HepG2 (cell line): ENCODE data around the gene SCRN3. TPM values are rescaled to one million over a fixed set of nuclear protein-coding genes. Genes with fewer than 3 reads are reported as not detected.
A peak's percentile ranks its signal among the peaks of the same experiment; 100 is the strongest.

Experiments
- ATAC-seq: fragments of 200-7000 bp; cut with Tn5 transposase; 3 replicates; pipeline ENCODE4 v1.9.1; 2020; ENCODE audit warnings: mild to moderate bottlenecking, moderate library complexity
- BruUV-seq: library from RNA; stranded (reverse); fragments of 400-500 nt; replicated peaks from 2 replicates; lab custom pipeline; 2021; lab: Mats Ljungman, UMichigan
- CTCF ChIA-PET: fragments of 300-600 bp; formaldehyde crosslinking; extraction: SDS; loops from one replicate; lab custom pipeline; 2021; ENCODE audit warnings: low total read pairs, inconsistent platforms, low intra/inter-chr PET ratio; lab: Yijun Ruan, JAX
- POLR2A ChIA-PET: fragments of 350-600 bp; sonication (Branson Sonifier 250); formaldehyde crosslinking; loops from one replicate; lab custom pipeline; 2020; ENCODE audit warnings: antibody characterized with exemption, inconsistent platforms; lab: Yijun Ruan, JAX
- DNase-seq: peaks from one replicate; pipeline ENCODE4 v3.0.0-alpha.2; 2015; ENCODE audit warnings: low spot score
- FAIRE-seq: peaks from 3 replicates; lab custom pipeline; 2011; peaks lifted over from hg19 to GRCh38; lab: Jason Lieb, UNC
- H2AFZ ChIP-seq: one replicate; pipeline ENCODE4 v1.6.1; 2011; ENCODE audit warnings: low read length, inconsistent platforms
- H3K27ac ChIP-seq: fragments of 300-600 bp; 3 replicates; pipeline ENCODE4 v1.8.0; 2011; ENCODE audit warnings: mixed run types, mild to moderate bottlenecking, mixed read lengths, low read length, inconsistent platforms; ENCODE audit not compliant: insufficient read depth; ENCODE audit errors: extremely low read length
- H3K27me3 ChIP-seq, 2 experiments: fragments of 200-600 bp in 1 of 2; 2 replicates in 1 of 2; 3 replicates in 1 of 2; pipeline versions ENCODE4 v1.6.0 to v1.8.0; 2011; ENCODE audit warnings: low read length in 2 of 2, mild to moderate bottlenecking in 2 of 2, moderate library complexity in 2 of 2, inconsistent platforms in 1 of 2; ENCODE audit not compliant: insufficient read depth in 2 of 2, control insufficient read depth in 1 of 2
- H3K36me3 ChIP-seq, 2 experiments: fragments of 200-600 bp in 1 of 2; replicated peaks in 1 of 2; 2 replicates in 1 of 2; 3 replicates in 1 of 2; pipeline versions ENCODE4 v1.5.1 to v1.8.0; 2011; ENCODE audit warnings: low read length in 2 of 2, inconsistent platforms in 1 of 2; ENCODE audit not compliant: insufficient read depth in 2 of 2, control insufficient read depth in 1 of 2
- H3K4me1 ChIP-seq: 2 replicates; pipeline ENCODE4 v1.5.1; 2012; ENCODE audit warnings: low read length, inconsistent platforms; ENCODE audit not compliant: insufficient read depth
- H3K4me2 ChIP-seq: 2 replicates; pipeline ENCODE4 v1.6.0; 2011; ENCODE audit warnings: low read depth, low read length, inconsistent platforms
- H3K4me3 ChIP-seq, 3 experiments: fragments of 200-600 bp in 1 of 3; sonication (generic), shearing (Covaris generic) in 1 of 3; replicated peaks in 1 of 3; 2 replicates each; pipeline ENCODE4 v1.5.1; 2011 to 2016; ENCODE audit warnings: low read length in 3 of 3, inconsistent platforms in 2 of 3, low read depth in 2 of 3, mild to moderate bottlenecking in 2 of 3, control low read depth in 1 of 3, mixed read lengths in 1 of 3; ENCODE audit not compliant: insufficient read depth in 1 of 3
- H3K79me2 ChIP-seq: one replicate; pipeline ENCODE4 v1.6.1; 2011; ENCODE audit warnings: low read length, inconsistent platforms; ENCODE audit not compliant: insufficient read depth
- H3K9ac ChIP-seq: 2 replicates; pipeline ENCODE4 v1.6.0; 2011; ENCODE audit warnings: mild to moderate bottlenecking, low read depth, low read length, inconsistent platforms; ENCODE audit not compliant: insufficient read depth
- H3K9me3 ChIP-seq: 2 replicates; pipeline ENCODE4 v1.5.1; 2012; ENCODE audit warnings: mild to moderate bottlenecking, low read length
- H4K20me1 ChIP-seq: 2 replicates; pipeline ENCODE4 v1.6.0; 2011; ENCODE audit warnings: inconsistent platforms, mild to moderate bottlenecking, low read length, moderate library complexity; ENCODE audit not compliant: insufficient read depth
- RORA ChIP-seq: sonication (generic); formaldehyde crosslinking; IDR thresholded peaks from 2 replicates; pipeline ENCODE4 v1.5.0; 2020; ENCODE audit warnings: mild to moderate bottlenecking, missing genetic modification reagents, moderate library complexity
- STAG1 ChIP-seq: sonication (generic); formaldehyde crosslinking; IDR thresholded peaks from 2 replicates; pipeline ENCODE4 v1.4.0; 2020; ENCODE audit warnings: missing genetic modification reagents
- ZNF234 ChIP-seq: sonication (generic); formaldehyde crosslinking; conservative IDR thresholded peaks from 2 replicates; pipeline ENCODE4 v1.5.1; 2020; ENCODE audit warnings: mild to moderate bottlenecking, missing genetic modification reagents
- ZNF713 ChIP-seq: sonication (generic); formaldehyde crosslinking; IDR thresholded peaks from 2 replicates; pipeline ENCODE4 v1.4.0; 2020; ENCODE audit warnings: mild to moderate bottlenecking, missing genetic modification reagents
- ZSCAN30 ChIP-seq: sonication (generic); formaldehyde crosslinking; IDR thresholded peaks from 2 replicates; pipeline ENCODE4 v1.5.0; 2020; ENCODE audit warnings: mild to moderate bottlenecking, missing genetic modification reagents
- WGBS: methylation state at CpG from one replicate; pipeline ENCODE4 v1.1.6; 2017; ENCODE audit warnings: low lambda C conversion rate; 5-methylcytosine and 5-hydroxymethylcytosine counted together
- in situ Hi-C: cut with HindIII; loops from 2 replicates; pipeline ENCODE4 v1.10.0; 2017; ENCODE audit warnings: low pct_unique_long_range_greater_than_20kb; ENCODE audit not compliant: extremely low pct_ligation_motif_present
- intact Hi-C: fragments of 100-400 bp; cut with micrococcal nuclease; formaldehyde crosslinking; loops from one replicate; pipeline ENCODE4 v1.10.0; 2022; ENCODE audit not compliant: unreplicated experiment
- polyA plus RNA-seq, 8 experiments: library from polyadenylated mRNA; depleted of rRNA in 3 of 8; stranded (reverse) in 7 of 8; unstranded in 1 of 8; fragments of >200 nt; fragmentation: Illumina TruSeq in 4 of 8; extraction: Trizol in 4 of 8; gene quantifications; 2 replicates each; pipeline versions ENCODE4 v1.2.1 to v1.2.3, GENCODE V29; 2011 to 2016; ENCODE audit warnings: low read depth in 4 of 8, missing spikeins in 1 of 8, mixed read lengths in 1 of 8; ENCODE audit not compliant: insufficient read depth in 1 of 8
- total RNA-seq, 5 experiments: library from RNA; depleted of rRNA; stranded (reverse); fragments of >200 nt; fragmentation: Illumina TruSeq; extraction: Trizol; gene quantifications; 2 replicates each; pipeline ENCODE4 v1.2.3, GENCODE V29; 2016; ENCODE audit warnings: low read depth in 1 of 5
- TF ChIP-seq, protein P1 (sequence below): sonication (generic); formaldehyde crosslinking; IDR thresholded peaks from 2 replicates; pipeline ENCODE4 v1.4.0; 2020; ENCODE audit warnings: low read depth, mild to moderate bottlenecking, missing genetic modification reagents
- TF ChIP-seq, protein P2 (sequence below): sonication (generic); formaldehyde crosslinking; IDR thresholded peaks from 2 replicates; pipeline ENCODE4 v1.5.1; 2020; ENCODE audit warnings: mild to moderate bottlenecking, moderate library complexity, missing genetic modification reagents
- TF ChIP-seq, protein P3 (sequence below): sonication (generic); formaldehyde crosslinking; IDR thresholded peaks from 2 replicates; pipeline ENCODE4 v1.5.0; 2020; ENCODE audit warnings: mild to moderate bottlenecking, missing genetic modification reagents, moderate library complexity

SCRN3 gene
- total and polyA plus RNA-seq, 2 of the 13 experiments (the other 11 are each of a cell fraction or from before 2014, with no cell fraction given), result 6.6 to 11.3 TPM

DNA sequence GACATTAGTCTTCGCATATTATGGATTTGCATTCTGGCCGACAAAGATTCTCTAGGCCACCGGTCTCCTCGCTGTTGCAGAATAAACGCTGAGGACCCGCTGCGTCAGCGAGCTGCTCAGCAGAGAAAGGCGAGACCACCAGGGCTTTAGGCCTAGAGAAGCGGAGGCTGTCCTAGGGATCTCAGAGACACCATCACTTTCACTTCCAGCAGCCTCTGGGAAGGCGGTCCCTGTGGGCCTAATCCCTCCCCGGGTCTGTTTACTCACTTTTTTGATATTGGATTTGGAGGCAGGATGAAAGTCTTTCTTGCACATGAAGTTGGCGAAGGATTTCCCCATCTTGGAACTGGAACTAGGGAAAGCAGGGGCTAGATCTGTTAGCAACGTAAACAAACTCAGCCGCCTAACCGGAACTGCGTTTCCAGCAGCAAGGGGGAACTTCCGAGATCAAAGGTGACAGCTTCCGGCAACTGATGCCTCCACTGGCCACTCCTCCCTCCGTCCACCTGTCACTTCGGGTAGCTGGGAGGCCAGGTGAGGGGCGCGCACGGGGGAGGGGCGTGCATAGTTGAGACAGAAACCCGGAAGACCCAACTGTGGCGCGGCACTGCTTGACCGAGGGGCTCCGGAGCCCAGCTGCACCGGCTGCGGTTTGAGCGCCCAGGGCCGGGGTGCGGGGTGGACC lies at the start of gene SCRN3 (continued):
- TF ChIP-seq, protein P1, sequence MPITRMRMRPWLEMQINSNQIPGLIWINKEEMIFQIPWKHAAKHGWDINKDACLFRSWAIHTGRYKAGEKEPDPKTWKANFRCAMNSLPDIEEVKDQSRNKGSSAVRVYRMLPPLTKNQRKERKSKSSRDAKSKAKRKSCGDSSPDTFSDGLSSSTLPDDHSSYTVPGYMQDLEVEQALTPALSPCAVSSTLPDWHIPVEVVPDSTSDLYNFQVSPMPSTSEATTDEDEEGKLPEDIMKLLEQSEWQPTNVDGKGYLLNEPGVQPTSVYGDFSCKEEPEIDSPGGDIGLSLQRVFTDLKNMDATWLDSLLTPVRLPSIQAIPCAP (CRISPR knock-in tag), result peak; percentile 88; the same call in 1 of the 2 replicates
- no peak for TF ChIP-seq ZNF234 (CRISPR knock-in tag)

DNA sequence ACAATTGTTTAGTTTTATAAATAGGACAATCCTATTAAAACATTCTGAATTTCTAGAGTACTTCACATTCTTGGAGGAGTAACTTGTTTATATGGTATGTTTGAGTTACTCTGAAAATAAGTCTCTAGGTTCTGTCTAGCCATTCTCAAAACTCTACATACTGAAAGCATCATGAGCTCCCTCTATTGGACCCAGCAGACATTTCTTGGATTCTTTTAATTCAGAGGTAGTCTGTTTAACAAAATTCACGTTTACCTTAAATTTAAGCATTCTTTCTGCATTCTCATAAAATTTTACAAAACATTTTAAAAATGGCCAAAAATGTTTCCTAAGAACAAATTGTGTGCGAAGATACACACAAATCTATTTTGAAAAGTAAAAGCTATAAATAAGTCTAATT lies 45.5 kb upstream of the SCRN3 start:
- 0 out of 2 replicates have a peak, but pooled peaks cover under 1% of the 10 kb centered on the region for H3K4me1 ChIP-seq
- no peak overlapping the region for H2AFZ ChIP-seq
- no peak overlapping the region for H3K9ac ChIP-seq
- H4K20me1 ChIP-seq, result no peaks in the 10 kb centered on the region; the same call in 1 of the 2 replicates
- ATAC-seq, result peak; percentile 45; the same call in 1 of the 3 replicates
- in situ Hi-C loops, result no loop called here
- no peaks in the 10 kb centered on the region for H3K9me3 ChIP-seq
- H3K4me3 ChIP-seq, result no peak overlapping the region
- TF ChIP-seq RORA (CRISPR knock-in tag), result no peak
- TF ChIP-seq, protein P2, sequence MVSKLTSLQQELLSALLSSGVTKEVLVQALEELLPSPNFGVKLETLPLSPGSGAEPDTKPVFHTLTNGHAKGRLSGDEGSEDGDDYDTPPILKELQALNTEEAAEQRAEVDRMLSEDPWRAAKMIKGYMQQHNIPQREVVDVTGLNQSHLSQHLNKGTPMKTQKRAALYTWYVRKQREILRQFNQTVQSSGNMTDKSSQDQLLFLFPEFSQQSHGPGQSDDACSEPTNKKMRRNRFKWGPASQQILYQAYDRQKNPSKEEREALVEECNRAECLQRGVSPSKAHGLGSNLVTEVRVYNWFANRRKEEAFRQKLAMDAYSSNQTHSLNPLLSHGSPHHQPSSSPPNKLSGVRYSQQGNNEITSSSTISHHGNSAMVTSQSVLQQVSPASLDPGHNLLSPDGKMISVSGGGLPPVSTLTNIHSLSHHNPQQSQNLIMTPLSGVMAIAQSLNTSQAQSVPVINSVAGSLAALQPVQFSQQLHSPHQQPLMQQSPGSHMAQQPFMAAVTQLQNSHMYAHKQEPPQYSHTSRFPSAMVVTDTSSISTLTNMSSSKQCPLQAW, result no peak
- TF ChIP-seq, protein P3, sequence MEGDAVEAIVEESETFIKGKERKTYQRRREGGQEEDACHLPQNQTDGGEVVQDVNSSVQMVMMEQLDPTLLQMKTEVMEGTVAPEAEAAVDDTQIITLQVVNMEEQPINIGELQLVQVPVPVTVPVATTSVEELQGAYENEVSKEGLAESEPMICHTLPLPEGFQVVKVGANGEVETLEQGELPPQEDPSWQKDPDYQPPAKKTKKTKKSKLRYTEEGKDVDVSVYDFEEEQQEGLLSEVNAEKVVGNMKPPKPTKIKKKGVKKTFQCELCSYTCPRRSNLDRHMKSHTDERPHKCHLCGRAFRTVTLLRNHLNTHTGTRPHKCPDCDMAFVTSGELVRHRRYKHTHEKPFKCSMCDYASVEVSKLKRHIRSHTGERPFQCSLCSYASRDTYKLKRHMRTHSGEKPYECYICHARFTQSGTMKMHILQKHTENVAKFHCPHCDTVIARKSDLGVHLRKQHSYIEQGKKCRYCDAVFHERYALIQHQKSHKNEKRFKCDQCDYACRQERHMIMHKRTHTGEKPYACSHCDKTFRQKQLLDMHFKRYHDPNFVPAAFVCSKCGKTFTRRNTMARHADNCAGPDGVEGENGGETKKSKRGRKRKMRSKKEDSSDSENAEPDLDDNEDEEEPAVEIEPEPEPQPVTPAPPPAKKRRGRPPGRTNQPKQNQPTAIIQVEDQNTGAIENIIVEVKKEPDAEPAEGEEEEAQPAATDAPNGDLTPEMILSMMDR, result peak; percentile 30
- TF ChIP-seq ZNF713 (CRISPR knock-in tag), result no peak
- TF ChIP-seq ZSCAN30 (CRISPR knock-in tag), result no peak
- TF ChIP-seq STAG1, result peak; percentile 28; the same call in 1 of the 2 replicates
- no peak overlapping the region for H3K27ac ChIP-seq
- H3K36me3 ChIP-seq, result peaks cover 3 to 11% of the 10 kb centered on the region in 2 experiments; a peak in 4 of 5 replicates
- CTCF ChIA-PET, result interaction anchor here (0.9 kb wide), 1 partner anchor 192 kb away, joined by 3 read pairs; no protein-coding TSS in a partner anchor
- intact Hi-C loops, result no loop called here
- H3K4me2 ChIP-seq, result no peak overlapping the region
- FAIRE-seq, result no peak
- POLR2A ChIA-PET, result interaction anchor here (1.1 to 1.2 kb wide), 2 partner anchors 46 to 101 kb away, joined by 3 read pairs; no protein-coding TSS in a partner anchor
- no peak for DNase-seq
- 86% methylated on average over 2 of the region's 2 CpGs for WGBS
- H3K79me2 ChIP-seq, result no peaks in the 10 kb centered on the region
- no peaks in the 10 kb centered on the region for H3K27me3 ChIP-seq
- no TSS peak for BruUV-seq
